Suprapubic skin (tissue), 4 donors: ENCODE data around the gene RHOXF2B.

Source experiments
- CTCF ChIP-seq, 2 donors: fragments of 200-600 bp in 1 of 2; fragments of 450-650 bp in 1 of 2; sonication (generic) in 1 of 2; IDR thresholded peaks; one replicate each; pipeline ENCODE4 v1.5.1; 2016 to 2019; ENCODE audit warnings: antibody characterized with exemption in 2 of 2, mild to moderate bottlenecking in 1 of 2, moderate library complexity in 1 of 2
- EP300 ChIP-seq: sonication (generic); formaldehyde crosslinking; IDR thresholded peaks from one replicate; pipeline ENCODE4 v1.6.1; 2017; ENCODE audit warnings: antibody characterized with exemption
- POLR2A ChIP-seq, 2 donors: fragments of 450-650 bp; IDR thresholded peaks; one replicate each; pipeline ENCODE4 v1.6.1; 2017; ENCODE audit warnings: antibody characterized with exemption in 2 of 2, mild to moderate bottlenecking in 2 of 2, moderate library complexity in 2 of 2
- POLR2AphosphoS5 ChIP-seq, 3 donors: sonication (generic); formaldehyde crosslinking; IDR thresholded peaks; one replicate each; pipeline ENCODE4 v1.6.1; 2017; ENCODE audit warnings: antibody characterized with exemption in 3 of 3

GRCh38 chrX:120111611-120112010, 34.1 kb upstream of the RHOXF2B start:
- TF ChIP-seq POLR2A (IDR thresholded peaks at IDR 0.05) (no peak), CTCF (IDR thresholded peaks at IDR 0.05) (no peak), POLR2AphosphoS5 (IDR thresholded peaks at IDR 0.05) (no peak), EP300 (no peak)
